Measurements from ENCODE around the gene UST. TPM values are rescaled to one million over a fixed set of nuclear protein-coding genes. Genes with fewer than 3 reads are reported as not detected.

Gene UST
- total RNA-seq, 1 experiment from 2014 or later: 6.1 TPM

GRCh38 chr6:148959501-148959900 lies 212.7 kb downstream of the UST start:
- ChIA-PET RAD21 (ENCODE audit: low non-redundant PET in 1 of 2, low total read pairs in 2 of 2, uncharacterized antibody in 2 of 2, unreplicated experiment in 2 of 2) (no interaction called here), CTCF (no interaction called here), POLR2A (no interaction called here)
- H3K79me2 ChIP-seq (ENCODE audit: insufficient read depth, low read length): no peaks in the 10 kb centered on the region
- no peaks in the 10 kb centered on the region for H3K4me1 ChIP-seq (ENCODE audit: control insufficient read depth in 1 of 2, insufficient read depth in 2 of 2, low read length in 2 of 2)
- H4K20me1 ChIP-seq (ENCODE audit: insufficient read depth): no peaks in the 10 kb centered on the region
- intact Hi-C loops (cut with micrococcal nuclease): no loop called here
- H3K36me3 ChIP-seq (ENCODE audit: control insufficient read depth in 1 of 2, insufficient read depth in 2 of 2, low read length in 2 of 2): no peaks in the 10 kb centered on the region
- DNase-seq (ENCODE audit: low read depth, low spot score): no peak
- H3K9me2 ChIP-seq (ENCODE audit: insufficient read depth): no peaks in the 10 kb centered on the region
- H3K4me2 ChIP-seq (ENCODE audit: low read length): no peak overlapping the region
- H3K27me3 ChIP-seq (ENCODE audit: insufficient read depth, low read length): no peaks in the 10 kb centered on the region
- ATAC-seq: no peak
- no peaks in the 10 kb centered on the region for H3K9me3 ChIP-seq (ENCODE audit: control insufficient read depth in 1 of 2, insufficient read depth in 1 of 2, low read depth in 1 of 2, low read length in 2 of 2)
- no peak for TF ChIP-seq MAX (IDR thresholded peaks at IDR 0.05)
- no peak for TF ChIP-seq CEBPB (IDR thresholded peaks at IDR 0.05; ENCODE audit: low read depth)
- no peak for TF ChIP-seq SP1 (IDR thresholded peaks at IDR 0.05; ENCODE audit: low read depth)
- TF ChIP-seq ZNF274 (IDR thresholded peaks at IDR 0.05; ENCODE audit: low read depth, low read length): no peak
- no peak for TF ChIP-seq EZH2 (IDR thresholded peaks at IDR 0.05)
- no peak for TF ChIP-seq EGR1 (IDR thresholded peaks at IDR 0.05; ENCODE audit: low read depth)
- no peak for TF ChIP-seq SIN3A (IDR thresholded peaks at IDR 0.05; ENCODE audit: low read depth)
- TF ChIP-seq ZFX (IDR thresholded peaks at IDR 0.05): no peak
- no peak overlapping the region for H2AFZ ChIP-seq (ENCODE audit: low read depth, low read length, poor library complexity, severe bottlenecking)
- no peak overlapping the region for H3K4me3 ChIP-seq (replicated peaks in 1 of 2; ENCODE audit: low read depth in 1 of 2, low read length in 2 of 2)
- no TSS peak for BruUV-seq (replicated peaks)
- no peak overlapping the region for H3K27ac ChIP-seq (ENCODE audit: low read depth, low read length)
- no peak overlapping the region for H3K9ac ChIP-seq (ENCODE audit: low read length)

GRCh38 chr6:148962854-148963515 lies 216.2 kb downstream of the UST start:
- Histone ChIP-seq H2AFZ (ENCODE audit: low read depth, low read length, poor library complexity, severe bottlenecking) (no peak overlapping the region), H3K9me3 (ENCODE audit: control insufficient read depth in 1 of 2, insufficient read depth in 1 of 2, low read depth in 1 of 2, low read length in 2 of 2) (no peaks in the 10 kb centered on the region), H3K9me2 (ENCODE audit: insufficient read depth) (no peaks in the 10 kb centered on the region), H3K79me2 (ENCODE audit: insufficient read depth, low read length) (no peaks in the 10 kb centered on the region), H3K4me2 (ENCODE audit: low read length) (no peak overlapping the region), H3K27me3 (ENCODE audit: insufficient read depth, low read length) (no peaks in the 10 kb centered on the region), H3K9ac (ENCODE audit: low read length) (no peak overlapping the region), H3K36me3 (ENCODE audit: control insufficient read depth in 1 of 2, insufficient read depth in 2 of 2, low read length in 2 of 2) (no peaks in the 10 kb centered on the region), H3K27ac (ENCODE audit: low read depth, low read length) (no peak overlapping the region), H4K20me1 (ENCODE audit: insufficient read depth) (no peaks in the 10 kb centered on the region), H3K4me3 (replicated peaks in 1 of 2; ENCODE audit: low read depth in 1 of 2, low read length in 2 of 2) (no peak overlapping the region), H3K4me1 (ENCODE audit: control insufficient read depth in 1 of 2, insufficient read depth in 2 of 2, low read length in 2 of 2) (no peaks in the 10 kb centered on the region)
- no TSS peak for BruUV-seq (replicated peaks)
- ChIA-PET RAD21 (ENCODE audit: low non-redundant PET in 1 of 2, low total read pairs in 2 of 2, uncharacterized antibody in 2 of 2, unreplicated experiment in 2 of 2) (no interaction called here), POLR2A (no interaction called here), CTCF (no interaction called here)
- intact Hi-C loops (cut with micrococcal nuclease): no loop called here
- ATAC-seq (no peak), DNase-seq (ENCODE audit: low read depth, low spot score) (no peak)
- TF ChIP-seq CBX3 (IDR thresholded peaks at IDR 0.05; ENCODE audit: low read depth) (no peak), REST (IDR thresholded peaks at IDR 0.05; ENCODE audit: low read depth) (no peak), POLR2A (IDR thresholded peaks at IDR 0.05; ENCODE audit: borderline replicate concordance, extremely low read depth, insufficient read depth, insufficient read length) (no peak), EZH2 (IDR thresholded peaks at IDR 0.05) (no peak), SIN3A (IDR thresholded peaks at IDR 0.05; ENCODE audit: low read depth) (no peak), ATF3 (IDR thresholded peaks at IDR 0.05) (no peak), RAD21 (IDR thresholded peaks at IDR 0.05; ENCODE audit: low read depth) (no peak), ZFX (IDR thresholded peaks at IDR 0.05) (no peak), ELF1 (IDR thresholded peaks at IDR 0.05; ENCODE audit: borderline replicate concordance, low read depth) (no peak), CTCF (IDR thresholded peaks at IDR 0.05 in 2 of 3, conservative IDR thresholded peaks at IDR 0.05 in 1 of 3; ENCODE audit: borderline replicate concordance in 1 of 3, insufficient read depth in 1 of 3, low read depth in 2 of 3, low read length in 2 of 3) (no peak), EZH2phosphoT487 (IDR thresholded peaks at IDR 0.05; ENCODE audit: borderline replicate concordance) (no peak), FOSL1 (IDR thresholded peaks at IDR 0.05; ENCODE audit: low read depth) (no peak)
